ENCODE results near the gene PTPRE.

Gene PTPRE

DNA sequence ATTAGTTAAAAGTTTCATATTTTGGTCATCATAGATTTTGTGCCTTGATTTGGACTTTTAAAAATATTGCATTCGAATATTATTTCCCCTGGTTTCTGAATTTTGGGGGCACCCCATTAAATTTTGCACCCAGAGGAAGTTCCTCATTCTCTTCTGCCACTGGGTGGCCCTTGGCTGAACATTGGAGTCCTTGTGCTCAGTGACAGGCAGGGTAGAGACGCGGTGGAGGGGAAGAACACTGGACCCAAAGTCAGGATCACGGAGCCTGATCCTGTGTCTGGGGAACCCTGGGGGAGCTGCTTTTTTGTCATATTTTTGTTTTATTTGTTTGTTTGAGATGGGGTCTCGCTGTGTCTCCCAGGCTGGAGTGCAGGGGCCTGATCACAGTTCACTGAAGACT is 144.6 kb downstream of the PTPRE start:
- Histone ChIP-seq H3K9me3 (no peaks in the 10 kb centered on the region), H3K4me3 (no peak overlapping the region), H3K4me1 (peaks cover 0 to 12% (median 8%) of the 10 kb centered on the region in 4 donors), H3K27me3 (no peaks in the 10 kb centered on the region), H3K27ac (no peak overlapping the region), H3K36me3 (peaks cover 0 to 27% (median 5%) of the 10 kb centered on the region in 3 donors)
- intact Hi-C loops (cut with DNase I; ENCODE audit: low total_unique reads) = no loop called here
- TF ChIP-seq, protein P1, sequence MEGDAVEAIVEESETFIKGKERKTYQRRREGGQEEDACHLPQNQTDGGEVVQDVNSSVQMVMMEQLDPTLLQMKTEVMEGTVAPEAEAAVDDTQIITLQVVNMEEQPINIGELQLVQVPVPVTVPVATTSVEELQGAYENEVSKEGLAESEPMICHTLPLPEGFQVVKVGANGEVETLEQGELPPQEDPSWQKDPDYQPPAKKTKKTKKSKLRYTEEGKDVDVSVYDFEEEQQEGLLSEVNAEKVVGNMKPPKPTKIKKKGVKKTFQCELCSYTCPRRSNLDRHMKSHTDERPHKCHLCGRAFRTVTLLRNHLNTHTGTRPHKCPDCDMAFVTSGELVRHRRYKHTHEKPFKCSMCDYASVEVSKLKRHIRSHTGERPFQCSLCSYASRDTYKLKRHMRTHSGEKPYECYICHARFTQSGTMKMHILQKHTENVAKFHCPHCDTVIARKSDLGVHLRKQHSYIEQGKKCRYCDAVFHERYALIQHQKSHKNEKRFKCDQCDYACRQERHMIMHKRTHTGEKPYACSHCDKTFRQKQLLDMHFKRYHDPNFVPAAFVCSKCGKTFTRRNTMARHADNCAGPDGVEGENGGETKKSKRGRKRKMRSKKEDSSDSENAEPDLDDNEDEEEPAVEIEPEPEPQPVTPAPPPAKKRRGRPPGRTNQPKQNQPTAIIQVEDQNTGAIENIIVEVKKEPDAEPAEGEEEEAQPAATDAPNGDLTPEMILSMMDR (IDR thresholded peaks at IDR 0.05) = no peak
- DNase-seq = no peak

DNA sequence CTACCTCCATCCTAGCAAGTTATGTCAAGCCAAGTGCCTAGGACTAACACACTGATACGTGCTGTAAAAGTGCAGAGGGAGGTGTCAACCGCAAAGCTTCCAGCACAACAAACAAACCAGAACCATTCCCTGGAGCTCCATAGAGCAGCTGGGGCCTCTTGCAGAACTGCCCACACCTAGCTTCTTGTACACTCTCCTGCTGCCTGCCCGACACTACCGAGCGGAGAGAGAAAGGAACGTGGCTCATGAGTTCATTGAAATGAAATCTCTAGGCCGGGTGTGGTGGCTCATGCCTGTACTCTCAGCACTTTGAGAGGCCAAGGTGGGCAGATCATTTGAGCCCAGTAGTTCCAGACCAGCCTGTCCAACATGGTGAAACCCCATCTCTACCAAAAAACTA is 145.8 kb downstream of the PTPRE start:
- Histone ChIP-seq H3K36me3 (peaks cover 0 to 27% (median 5%) of the 10 kb centered on the region in 3 donors), H3K4me3 (no peak overlapping the region), H3K4me1 (peaks cover 0 to 23% (median 11%) of the 10 kb centered on the region in 4 donors), H3K27me3 (no peaks in the 10 kb centered on the region), H3K9me3 (no peaks in the 10 kb centered on the region), H3K27ac (no peak overlapping the region)
- DNase-seq = peak in 1 of 2 donors; percentile 13
- TF ChIP-seq, protein P1 (IDR thresholded peaks at IDR 0.05) = no peak
- intact Hi-C loops (cut with DNase I; ENCODE audit: low total_unique reads) = no loop called here

DNA sequence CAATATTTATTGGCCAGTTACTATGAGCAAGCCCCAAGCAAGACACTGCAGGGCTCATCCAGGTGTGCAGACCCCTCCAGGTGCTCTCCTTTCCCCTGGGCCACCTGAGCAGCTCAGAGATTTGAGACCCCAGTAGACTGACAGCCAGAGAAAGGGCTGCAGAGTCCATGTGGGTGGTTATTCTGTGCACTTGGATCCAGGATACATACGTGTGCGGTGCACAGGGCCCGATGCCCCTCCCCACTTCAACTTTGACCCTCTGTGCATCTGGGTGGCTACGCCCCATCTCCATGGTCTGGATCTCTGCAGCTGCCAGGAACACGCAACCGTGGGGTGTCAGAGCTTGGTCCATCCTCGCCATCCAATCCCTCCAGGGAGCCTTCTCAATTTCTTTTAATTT is 146.5 kb downstream of the PTPRE start:
- Histone ChIP-seq H3K4me1 (peaks cover 0 to 20% (median 12%) of the 10 kb centered on the region in 4 donors), H3K36me3 (peaks cover 0 to 30% (median 5%) of the 10 kb centered on the region in 3 donors), H3K27me3 (no peaks in the 10 kb centered on the region), H3K4me3 (no peak overlapping the region), H3K27ac (no peak overlapping the region), H3K9me3 (no peaks in the 10 kb centered on the region)
- TF ChIP-seq, protein P1 (IDR thresholded peaks at IDR 0.05) = no peak
- intact Hi-C loops (cut with DNase I; ENCODE audit: low total_unique reads) = no loop called here
- peak in 1 of 2 donors; percentile 5 for DNase-seq

DNA sequence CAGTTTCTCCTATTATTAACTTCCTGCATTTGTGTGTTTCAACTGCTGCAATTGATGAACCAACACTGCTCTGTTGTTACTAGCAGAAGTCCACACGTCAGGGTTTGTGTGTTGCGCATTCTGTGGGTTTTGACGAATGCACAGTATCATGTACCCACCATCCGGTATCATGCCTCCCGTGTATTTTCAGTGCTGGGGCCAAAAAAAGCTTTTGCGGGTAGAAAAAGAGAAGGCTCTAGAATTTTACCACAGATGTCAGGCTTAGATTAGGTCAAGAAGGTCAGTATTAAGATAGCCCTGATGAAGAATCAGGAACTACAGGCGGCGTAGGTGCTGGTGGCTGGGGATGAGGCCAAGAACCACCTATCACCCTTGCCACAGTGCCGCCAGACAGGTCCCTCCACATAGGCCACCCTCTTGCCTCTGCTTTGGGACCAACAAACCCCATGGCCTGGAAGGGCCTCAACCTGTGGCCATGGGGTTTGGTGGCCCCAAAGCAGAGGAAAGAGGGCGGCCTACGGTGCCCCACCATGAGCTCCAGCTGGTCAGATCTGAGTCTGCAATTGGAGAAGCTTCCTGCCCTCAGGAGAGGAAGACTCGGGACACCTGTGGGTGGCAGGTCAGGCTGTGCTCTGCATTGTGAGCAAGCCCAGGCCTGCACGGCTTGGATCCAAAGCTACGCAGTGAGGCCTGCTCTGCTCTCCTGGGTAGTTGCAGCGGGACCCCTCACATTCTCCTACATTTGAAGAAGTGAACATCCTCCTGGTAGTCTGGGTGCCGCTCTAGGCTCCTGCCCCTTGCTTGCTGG is 147.5 kb downstream of the PTPRE start:
- no peak overlapping the region for H3K27ac ChIP-seq
- H3K27me3 ChIP-seq = no peaks in the 10 kb centered on the region
- TF ChIP-seq, protein P1 (IDR thresholded peaks at IDR 0.05) = no peak
- H3K4me3 ChIP-seq = no peak overlapping the region
- H3K4me1 ChIP-seq = peaks cover 0 to 25% (median 18%) of the 10 kb centered on the region in 4 donors
- intact Hi-C loops (cut with DNase I; ENCODE audit: low total_unique reads) = no loop called here
- no peaks in the 10 kb centered on the region for H3K9me3 ChIP-seq
- peak in 1 of 2 donors; percentile 66 for DNase-seq
- H3K36me3 ChIP-seq = peaks cover 0 to 31% (median 5%) of the 10 kb centered on the region in 3 donors

DNA sequence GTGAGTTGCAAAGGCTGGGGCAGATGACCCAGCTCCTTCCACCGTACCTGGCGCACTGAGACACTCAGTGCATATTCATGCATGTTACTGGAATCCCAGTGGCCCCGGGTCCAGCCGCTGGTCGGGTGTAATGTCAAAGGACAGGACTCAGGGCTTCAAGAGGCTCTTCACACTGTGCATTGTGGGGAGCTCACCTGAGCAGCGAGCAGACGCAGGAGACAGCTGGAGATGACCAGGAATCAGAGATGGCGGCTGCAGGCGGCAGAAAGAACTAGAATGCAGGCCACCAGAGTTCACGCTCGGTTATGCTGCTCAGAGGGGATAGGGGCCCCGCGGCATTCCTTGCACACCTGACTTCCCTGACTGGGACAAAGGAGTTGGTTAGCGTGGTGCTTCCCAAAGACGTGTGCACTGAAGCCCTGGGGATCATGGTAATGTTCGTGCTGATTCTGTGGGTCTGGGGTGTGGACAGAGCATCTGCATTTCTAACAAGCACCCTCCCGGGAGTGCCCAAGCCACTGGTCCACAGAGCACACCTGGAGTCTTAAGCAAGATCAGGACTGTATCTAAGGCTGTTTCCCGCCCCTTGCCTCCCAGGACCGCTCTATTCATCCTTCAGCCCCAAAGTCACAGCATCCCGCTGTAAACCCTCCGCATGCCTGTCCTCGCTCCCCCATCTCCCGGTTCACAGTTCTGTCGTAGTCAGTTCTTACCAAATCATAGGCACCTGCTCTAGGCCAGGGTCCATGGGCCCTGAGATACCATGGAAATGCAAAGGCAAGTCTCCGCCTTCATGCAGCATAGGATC is 148.4 kb downstream of the PTPRE start:
- no peak for DNase-seq
- H3K9me3 ChIP-seq = no peaks in the 10 kb centered on the region
- no peak overlapping the region for H3K4me3 ChIP-seq
- H3K4me1 ChIP-seq = peaks cover 0 to 32% (median 26%) of the 10 kb centered on the region in 4 donors
- TF ChIP-seq, protein P1 (IDR thresholded peaks at IDR 0.05) = no peak
- no peaks in the 10 kb centered on the region for H3K27me3 ChIP-seq
- no peak overlapping the region for H3K27ac ChIP-seq
- peaks cover 0 to 31% (median 5%) of the 10 kb centered on the region in 3 donors for H3K36me3 ChIP-seq
- intact Hi-C loops (cut with DNase I; ENCODE audit: low total_unique reads) = no loop called here

All from tibial artery (tissue), 4 donors.